BLaER1 (cell line): ENCODE data around the gene KNOP1.

Source experiments
- H3K27ac ChIP-seq: shearing (Covaris generic); formaldehyde crosslinking; 2 replicates; pipeline ENCODE4 v1.8.1; 2022
- H3K27me3 ChIP-seq: shearing (Covaris generic); formaldehyde crosslinking; 2 replicates; pipeline ENCODE4 v1.8.1; 2022
- H3K36me3 ChIP-seq: shearing (Covaris generic); formaldehyde crosslinking; 2 replicates; pipeline ENCODE4 v1.8.1; 2022
- H3K4me1 ChIP-seq: shearing (Covaris generic); formaldehyde crosslinking; 2 replicates; pipeline ENCODE4 v1.8.1; 2022
- H3K4me2 ChIP-seq: shearing (Covaris generic); formaldehyde crosslinking; 2 replicates; pipeline ENCODE4 v1.8.1; 2022
- H3K4me3 ChIP-seq: shearing (Covaris generic); formaldehyde crosslinking; 2 replicates; pipeline ENCODE4 v1.8.1; 2022
- H3K9ac ChIP-seq: shearing (Covaris generic); formaldehyde crosslinking; 2 replicates; pipeline ENCODE4 v1.8.1; 2022
- H3K9me3 ChIP-seq: shearing (Covaris generic); formaldehyde crosslinking; 2 replicates; pipeline ENCODE4 v1.8.1; 2022
- H4K20me1 ChIP-seq: shearing (Covaris generic); formaldehyde crosslinking; 2 replicates; pipeline ENCODE4 v1.8.1; 2022
- Cebpa-rat ChIP-seq: shearing (Covaris generic); IDR thresholded peaks from 2 replicates; pipeline ENCODE4 v1.8.1; 2022

Gene KNOP1

GRCh38 chr16:19754644-19755036 is 36.6 kb upstream of the KNOP1 start:
- Histone ChIP-seq H3K4me3 (no peak overlapping the region), H3K4me2 (no peak overlapping the region), H3K9me3 (no peaks in the 10 kb centered on the region), H3K4me1 (no peaks in the 10 kb centered on the region; the same call in 1 of the 2 replicates), H3K27me3 (no peaks in the 10 kb centered on the region), H4K20me1 (no peaks in the 10 kb centered on the region), H3K27ac (no peak overlapping the region), H3K36me3 (no peaks in the 10 kb centered on the region), H3K9ac (no peak overlapping the region)
- TF ChIP-seq Cebpa-rat, result no peak

GRCh38 chr16:19753815-19754643 is 36.0 kb upstream of the KNOP1 start:
- Histone ChIP-seq H3K27ac (no peak overlapping the region), H3K4me2 (no peak overlapping the region)
- TF ChIP-seq Cebpa-rat, result no peak

GRCh38 chr16:19751478-19752385 is 33.7 kb upstream of the KNOP1 start:
- no peak overlapping the region for H3K4me2 ChIP-seq
- no peaks in the 10 kb centered on the region for H3K27me3 ChIP-seq
- H4K20me1 ChIP-seq, result no peaks in the 10 kb centered on the region
- H3K36me3 ChIP-seq, result no peaks in the 10 kb centered on the region
- H3K4me3 ChIP-seq, result no peak overlapping the region
- H3K9me3 ChIP-seq, result no peaks in the 10 kb centered on the region
- no peaks in the 10 kb centered on the region; the same call in 1 of the 2 replicates for H3K4me1 ChIP-seq
- no peak overlapping the region for H3K27ac ChIP-seq
- no peak overlapping the region for H3K9ac ChIP-seq
- TF ChIP-seq Cebpa-rat, result no peak

More at GRCh38 chr16:19753815-19754643, 36.0 kb upstream of the KNOP1 start:
- H3K36me3 ChIP-seq, result no peaks in the 10 kb centered on the region
- no peaks in the 10 kb centered on the region for H3K27me3 ChIP-seq
- H3K4me1 ChIP-seq, result no peaks in the 10 kb centered on the region; the same call in 1 of the 2 replicates
- H3K9ac ChIP-seq, result no peak overlapping the region
- no peaks in the 10 kb centered on the region for H3K9me3 ChIP-seq
- no peaks in the 10 kb centered on the region for H4K20me1 ChIP-seq
- H3K4me3 ChIP-seq, result no peak overlapping the region

GRCh38 chr16:19749571-19750080 is 31.6 kb upstream of the KNOP1 start:
- Histone ChIP-seq H3K4me2 (no peak overlapping the region), H3K4me1 (no peaks in the 10 kb centered on the region; the same call in 1 of the 2 replicates), H3K27ac (no peak overlapping the region), H3K27me3 (no peaks in the 10 kb centered on the region), H3K4me3 (no peak overlapping the region), H3K36me3 (no peaks in the 10 kb centered on the region), H3K9ac (no peak overlapping the region), H4K20me1 (no peaks in the 10 kb centered on the region), H3K9me3 (no peaks in the 10 kb centered on the region)
- no peak for TF ChIP-seq Cebpa-rat

- no peak overlapping the region for H3K27ac ChIP-seq
- no peak overlapping the region for H3K4me2 ChIP-seq
- H3K9ac ChIP-seq, result no peak overlapping the region
- no peaks in the 10 kb centered on the region for H3K36me3 ChIP-seq
- H3K9me3 ChIP-seq, result no peaks in the 10 kb centered on the region
- H3K4me3 ChIP-seq, result no peak overlapping the region
- H3K27me3 ChIP-seq, result no peaks in the 10 kb centered on the region
- no peaks in the 10 kb centered on the region for H4K20me1 ChIP-seq
- H3K4me1 ChIP-seq, result no peaks in the 10 kb centered on the region; the same call in 1 of the 2 replicates
- TF ChIP-seq Cebpa-rat, result no peak
Measured at GRCh38 chr16:19748389-19749168, 30.6 kb upstream of the KNOP1 start.

GRCh38 chr16:19746561-19746960 is 28.5 kb upstream of the KNOP1 start:
- H3K4me3 ChIP-seq, result no peak overlapping the region
- no peaks in the 10 kb centered on the region for H3K36me3 ChIP-seq
- no peak for TF ChIP-seq Cebpa-rat
- H3K4me1 ChIP-seq, result no peaks in the 10 kb centered on the region; the same call in 1 of the 2 replicates
- no peaks in the 10 kb centered on the region for H4K20me1 ChIP-seq
- no peak overlapping the region for H3K4me2 ChIP-seq
- H3K27ac ChIP-seq, result no peak overlapping the region
- H3K9me3 ChIP-seq, result no peaks in the 10 kb centered on the region
- H3K9ac ChIP-seq, result no peak overlapping the region
- no peaks in the 10 kb centered on the region for H3K27me3 ChIP-seq

GRCh38 chr16:19745286-19746010 is 27.4 kb upstream of the KNOP1 start:
- Histone ChIP-seq H3K27me3 (no peaks in the 10 kb centered on the region), H3K4me3 (no peak overlapping the region), H3K9ac (no peak overlapping the region), H4K20me1 (no peaks in the 10 kb centered on the region), H3K36me3 (no peaks in the 10 kb centered on the region), H3K4me1 (no peaks in the 10 kb centered on the region), H3K27ac (no peak overlapping the region), H3K9me3 (no peaks in the 10 kb centered on the region), H3K4me2 (no peak overlapping the region)
- TF ChIP-seq Cebpa-rat, result no peak

GRCh38 chr16:19744670-19745069 is 26.6 kb upstream of the KNOP1 start:
- Histone ChIP-seq H3K36me3 (no peaks in the 10 kb centered on the region), H4K20me1 (no peaks in the 10 kb centered on the region), H3K9me3 (no peaks in the 10 kb centered on the region), H3K4me2 (no peak overlapping the region), H3K27ac (no peak overlapping the region), H3K4me3 (no peak overlapping the region), H3K4me1 (no peaks in the 10 kb centered on the region), H3K27me3 (no peaks in the 10 kb centered on the region), H3K9ac (no peak overlapping the region)
- TF ChIP-seq Cebpa-rat, result no peak

GRCh38 chr16:19743816-19744159 is 25.8 kb upstream of the KNOP1 start:
- Histone ChIP-seq H3K9ac (no peak overlapping the region), H3K4me1 (no peaks in the 10 kb centered on the region), H3K36me3 (no peaks in the 10 kb centered on the region), H3K27me3 (no peaks in the 10 kb centered on the region), H3K27ac (no peak overlapping the region), H3K9me3 (no peaks in the 10 kb centered on the region), H3K4me2 (no peak overlapping the region), H4K20me1 (no peaks in the 10 kb centered on the region), H3K4me3 (no peak overlapping the region)
- no peak for TF ChIP-seq Cebpa-rat
